Psoas muscle (tissue), 8 donors: Measurements from ENCODE around the gene CTIF. TPM values are rescaled to one million over a fixed set of nuclear protein-coding genes. Genes with fewer than 3 reads are reported as not detected.

Experiments used
- ATAC-seq, 4 donors: fragments of 200-7000 bp; cut with Tn5 transposase; one replicate each; pipeline ENCODE4 v1.9.1; 2020; ENCODE audit warnings: moderate library complexity in 3 of 4, mild to moderate bottlenecking in 2 of 4
- DNase-seq, 2 donors: peaks; one replicate each; pipeline ENCODE4 v3.0.0-alpha.2; 2020
- H3K27ac ChIP-seq: fragments of 200-600 bp; one replicate; pipeline ENCODE4 v1.8.0; 2022
- H3K27me3 ChIP-seq, 3 donors: fragments of 200-600 bp in 1 of 3; one replicate each; pipeline versions ENCODE4 v1.6.1 to v1.8.0; 2013 to 2022; ENCODE audit warnings: low read length in 2 of 3, mild to moderate bottlenecking in 2 of 3, moderate library complexity in 1 of 3; ENCODE audit not compliant: insufficient read depth in 3 of 3
- H3K36me3 ChIP-seq, 2 donors: fragments of 200-600 bp in 1 of 2; one replicate each; pipeline versions ENCODE4 v1.6.1 to v1.8.0; 2013 to 2022; ENCODE audit warnings: low read depth in 1 of 2, mild to moderate bottlenecking in 1 of 2, moderate library complexity in 1 of 2; ENCODE audit not compliant: insufficient read depth in 1 of 2
- H3K4me1 ChIP-seq: fragments of 200-600 bp; one replicate; pipeline ENCODE4 v1.8.0; 2022
- H3K4me3 ChIP-seq: fragments of 200-600 bp; one replicate; pipeline ENCODE4 v1.8.0; 2022; ENCODE audit warnings: mild to moderate bottlenecking
- H3K9me3 ChIP-seq: fragments of 200-600 bp; one replicate; pipeline ENCODE4 v1.8.0; 2022
- WGBS, 3 donors: extraction: QIAGEN DNeasy Blood & Tissue Kit; methylation state at CpG; one replicate each; pipeline versions ENCODE4 v1.1.6 to v1.1.7; 2013; 5-methylcytosine and 5-hydroxymethylcytosine counted together
- intact Hi-C, 2 donors: fragments of 100-400 bp; cut with DNase I; formaldehyde crosslinking; loops; one replicate each; pipeline versions ENCODE4 v1.11.0 to v1.14.2; 2022
- polyA plus RNA-seq, 3 donors: library from polyadenylated mRNA; stranded (reverse); fragments of 200-250 nt; gene quantifications; one replicate each; pipeline ENCODE4 v1.2.3, GENCODE V29; 2013
- total RNA-seq, 4 donors: library from RNA; stranded (reverse); fragmentation: NEBNext Ultra II Directional in 2 of 4; extraction: Animal tissue kit (Norgen Biotek cat#: 25700) in 2 of 4; gene quantifications; one replicate each; pipeline versions ENCODE4 v1.2.1 to v1.2.4, GENCODE V29; 2021 to 2023
- TF ChIP-seq, protein P1 (sequence below): fragments of 200-600 bp; IDR thresholded peaks from one replicate; pipeline ENCODE4 v1.8.0; 2022; ENCODE audit warnings: antibody characterized with exemption
- donor health status: healthy with polysubstance abuse.
- donor health status: DM: no; HTN: no; CAD: no; lungs with moderate emphysema.
- donor health status: Bipolar disorder and iron deficiency.
- donor health status: healthy.
- donor health status: DM: yes; HTN: yes; CAD: no.
- donor health status: DM: no; HTN: no; CAD: no.
- donor health status: DM: no; HTN: no; CAD: no.
- donor health status: DM: yes; HTN: yes; CAD: no.

Gene CTIF
- total and polyA plus RNA-seq, 7 donors = 11.3 to 40.5 (median 26.9) TPM

- peak; percentile 59 to 78 (median 64) for ATAC-seq
- Histone ChIP-seq H3K4me3 (no peak overlapping the region), H3K27ac (peak overlapping the region; percentile 30), H3K27me3 (no peaks in the 10 kb centered on the region), H3K4me1 (peaks cover 35% of the 10 kb centered on the region), H3K36me3 (peaks cover 0 to 13% of the 10 kb centered on the region in 2 donors), H3K9me3 (no peaks in the 10 kb centered on the region)
- intact Hi-C loops = loop anchor here (2.0 to 10.0 kb wide), 11 partner anchors 100 to 1178 kb away; partner anchors contain the start of gene SMAD7 (in 1 of the 2)
- whole genome bisulfite sequencing, 3 donors = 38 to 41% (median 40%) methylated on average over 17 of the region's 17 CpGs
- peak; percentile 74 to 87 for DNase-seq
- TF ChIP-seq, protein P1, sequence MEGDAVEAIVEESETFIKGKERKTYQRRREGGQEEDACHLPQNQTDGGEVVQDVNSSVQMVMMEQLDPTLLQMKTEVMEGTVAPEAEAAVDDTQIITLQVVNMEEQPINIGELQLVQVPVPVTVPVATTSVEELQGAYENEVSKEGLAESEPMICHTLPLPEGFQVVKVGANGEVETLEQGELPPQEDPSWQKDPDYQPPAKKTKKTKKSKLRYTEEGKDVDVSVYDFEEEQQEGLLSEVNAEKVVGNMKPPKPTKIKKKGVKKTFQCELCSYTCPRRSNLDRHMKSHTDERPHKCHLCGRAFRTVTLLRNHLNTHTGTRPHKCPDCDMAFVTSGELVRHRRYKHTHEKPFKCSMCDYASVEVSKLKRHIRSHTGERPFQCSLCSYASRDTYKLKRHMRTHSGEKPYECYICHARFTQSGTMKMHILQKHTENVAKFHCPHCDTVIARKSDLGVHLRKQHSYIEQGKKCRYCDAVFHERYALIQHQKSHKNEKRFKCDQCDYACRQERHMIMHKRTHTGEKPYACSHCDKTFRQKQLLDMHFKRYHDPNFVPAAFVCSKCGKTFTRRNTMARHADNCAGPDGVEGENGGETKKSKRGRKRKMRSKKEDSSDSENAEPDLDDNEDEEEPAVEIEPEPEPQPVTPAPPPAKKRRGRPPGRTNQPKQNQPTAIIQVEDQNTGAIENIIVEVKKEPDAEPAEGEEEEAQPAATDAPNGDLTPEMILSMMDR = peak; percentile 88
These were observed 138.0 kb downstream of the CTIF start for GRCh38 chr18:48676756-48677368.

DNA sequence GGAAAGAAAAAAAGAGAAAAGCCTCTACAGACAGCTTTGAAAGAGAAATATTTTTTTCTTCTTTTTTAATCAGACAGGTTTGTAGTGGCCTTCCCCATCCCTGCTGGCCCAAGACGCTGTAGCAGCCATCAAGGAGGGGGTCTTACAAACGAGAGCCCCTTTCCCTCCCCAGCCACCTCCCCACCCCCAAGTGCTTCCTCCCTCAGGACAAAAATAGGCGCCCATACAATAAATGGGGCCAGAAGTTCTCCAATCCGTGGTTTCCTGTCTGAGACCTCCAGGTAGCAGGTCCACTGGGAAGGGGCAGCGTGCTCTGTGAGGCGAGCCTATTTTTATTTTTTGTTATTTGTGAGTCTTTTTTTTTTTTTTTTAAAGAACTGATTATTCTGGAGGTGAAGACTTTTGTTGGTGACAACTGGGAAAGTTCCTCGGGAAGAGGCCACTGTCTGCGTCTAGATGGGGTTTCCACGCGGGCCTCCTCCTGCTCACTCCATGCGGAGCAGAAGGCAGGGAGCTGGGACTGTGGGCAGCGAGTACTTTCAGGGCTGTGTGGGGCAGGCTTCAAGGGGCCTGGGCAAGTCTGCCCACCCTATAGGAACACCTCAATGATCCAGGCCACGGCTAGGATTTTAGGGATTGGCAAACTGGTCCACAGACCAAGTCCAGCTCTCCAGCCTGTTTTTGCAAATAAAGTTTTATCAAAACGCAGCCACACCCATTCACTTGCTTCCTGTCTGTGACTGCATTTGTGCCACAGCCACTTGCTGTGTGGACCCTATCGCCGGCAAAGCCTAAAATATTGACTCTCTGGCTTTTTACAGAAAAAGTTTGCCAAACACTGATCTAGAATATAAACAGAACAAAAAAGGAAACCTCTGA, 139.6 kb downstream of the CTIF start:
- H3K4me1 ChIP-seq = peaks cover 35% of the 10 kb centered on the region
- DNase-seq = no peak
- WGBS, 3 donors = 87 to 88% (median 87%) methylated on average over 16 of the region's 16 CpGs

GRCh38 chr18:48679236-48679635, 140.4 kb downstream of the CTIF start:
- no peak for ATAC-seq
- intact Hi-C loops = loop anchor here (5.0 to 10.0 kb wide), 10 partner anchors 98 to 1176 kb away; partner anchors contain the start of gene SMAD7 (in 1 of the 2)

More for the DNA sequence above, 139.6 kb downstream of the CTIF start:
- Histone ChIP-seq H3K27ac (no peak overlapping the region), H3K27me3 (no peaks in the 10 kb centered on the region), H3K4me3 (no peak overlapping the region), H3K9me3 (no peaks in the 10 kb centered on the region), H3K36me3 (peaks cover 0 to 10% of the 10 kb centered on the region in 2 donors)
- TF ChIP-seq, protein P1 = no peak
- ATAC-seq = no peak
- intact Hi-C loops = loop anchor here (5.0 to 10.0 kb wide), 10 partner anchors 99 to 1176 kb away; partner anchors contain the start of gene SMAD7 (in 1 of the 2)

GRCh38 chr18:48680339-48681250, 141.8 kb downstream of the CTIF start:
- peak overlapping the region; percentile 76 for H3K27ac ChIP-seq
- ATAC-seq (peak; percentile 38 to 61 (median 54)), DNase-seq (peak; percentile 72 to 75)
- H3K36me3 ChIP-seq = no peaks in the 10 kb centered on the region
- no peaks in the 10 kb centered on the region for H3K9me3 ChIP-seq
- H3K4me1 ChIP-seq = peaks cover 29% of the 10 kb centered on the region
- intact Hi-C loops = no loop called here
- 48 to 68% (median 53%) methylated on average over 23 of the region's 23 CpGs for WGBS, 3 donors
- H3K4me3 ChIP-seq = no peak overlapping the region
- H3K27me3 ChIP-seq = no peaks in the 10 kb centered on the region
- TF ChIP-seq, protein P1 = no peak

More at GRCh38 chr18:48679236-48679635, 140.4 kb downstream of the CTIF start:
- WGBS, 3 donors = 81 to 89% (median 86%) methylated on average over 3 of the region's 3 CpGs
- no peak overlapping the region for H3K4me3 ChIP-seq
- TF ChIP-seq, protein P1 = no peak
- H3K27me3 ChIP-seq = no peaks in the 10 kb centered on the region
- no peaks in the 10 kb centered on the region for H3K9me3 ChIP-seq
- peaks cover 0 to 4% of the 10 kb centered on the region in 2 donors for H3K36me3 ChIP-seq
- DNase-seq = no peak
- H3K27ac ChIP-seq = peak overlapping the region; percentile 76
- peaks cover 35% of the 10 kb centered on the region for H3K4me1 ChIP-seq
